HepG2 (cell line): Measurements from ENCODE around the gene HNRNPUL2. TPM values are rescaled to one million over a fixed set of nuclear protein-coding genes. Genes with fewer than 3 reads are reported as not detected.
A peak's percentile ranks its signal among the peaks of the same experiment; 100 is the strongest.

Experiments used
- HHEX ChIP-seq: IDR thresholded peaks from 2 replicates; pipeline ENCODE4 v1.6.1; 2016; ENCODE audit warnings: control low read depth
- KDM5A ChIP-seq: fragments of 200-600 bp; sonication (generic); IDR thresholded peaks from 2 replicates; pipeline ENCODE4 v1.7.0; 2018; ENCODE audit warnings: antibody characterized with exemption, mild to moderate bottlenecking, low read length, borderline replicate concordance
- LBX2 ChIP-seq: sonication (generic); formaldehyde crosslinking; IDR thresholded peaks from 2 replicates; pipeline ENCODE4 v1.5.0; 2020; ENCODE audit warnings: missing genetic modification reagents, mild to moderate bottlenecking, borderline replicate concordance
- MAFF ChIP-seq: IDR thresholded peaks from 2 replicates; pipeline ENCODE4 v1.6.1; 2011; ENCODE audit warnings: low read depth, low read length, improper control_type of control experiment
- MLXIP ChIP-seq: sonication (generic); formaldehyde crosslinking; IDR thresholded peaks from 2 replicates; pipeline ENCODE4 v1.9.0; 2021; ENCODE audit warnings: missing genetic modification reagents, borderline replicate concordance
- REPIN1 ChIP-seq: sonication (generic); formaldehyde crosslinking; IDR thresholded peaks from 2 replicates; pipeline ENCODE4 v1.8.0; 2022; ENCODE audit warnings: missing genetic modification reagents, low read depth, mild to moderate bottlenecking, borderline replicate concordance
- SALL2 ChIP-seq: sonication (generic); formaldehyde crosslinking; IDR thresholded peaks from 2 replicates; pipeline ENCODE4 v1.8.1; 2023; ENCODE audit warnings: mild to moderate bottlenecking, missing genetic modification reagents, inconsistent platforms
- TBX2 ChIP-seq: sonication (generic); formaldehyde crosslinking; IDR thresholded peaks from 2 replicates; pipeline ENCODE4 v1.5.0; 2020; ENCODE audit warnings: missing genetic modification reagents, mild to moderate bottlenecking, borderline replicate concordance
- TEAD3 ChIP-seq: optimal IDR thresholded peaks from 2 replicates; pipeline ENCODE3; 2016; ENCODE audit warnings: borderline replicate concordance
- TIGD3 ChIP-seq: sonication (generic); formaldehyde crosslinking; IDR thresholded peaks from 2 replicates; pipeline ENCODE4 v1.5.1; 2020; ENCODE audit warnings: mild to moderate bottlenecking, missing genetic modification reagents, borderline replicate concordance
- ZBTB4 ChIP-seq: sonication (generic); formaldehyde crosslinking; IDR thresholded peaks from 2 replicates; pipeline ENCODE4 v1.4.0; 2020; ENCODE audit warnings: missing genetic modification reagents, mild to moderate bottlenecking, borderline replicate concordance
- ZKSCAN8 ChIP-seq: IDR thresholded peaks from 2 replicates; pipeline ENCODE4 v1.6.1; 2016; ENCODE audit warnings: borderline replicate concordance, missing genetic modification reagents, missing compliant biosample characterization
- ZNF503 ChIP-seq: sonication (generic); formaldehyde crosslinking; IDR thresholded peaks from 2 replicates; pipeline ENCODE4 v1.4.0; 2020; ENCODE audit warnings: missing genetic modification reagents
- ZNF629 ChIP-seq: sonication (generic); formaldehyde crosslinking; conservative IDR thresholded peaks from 2 replicates; pipeline ENCODE4 v1.5.0; 2020; ENCODE audit warnings: missing genetic modification reagents
- ZNF709 ChIP-seq: sonication (generic); formaldehyde crosslinking; IDR thresholded peaks from 2 replicates; pipeline ENCODE4 v1.5.0; 2020; ENCODE audit warnings: mild to moderate bottlenecking, missing genetic modification reagents
- ZNF773 ChIP-seq: sonication (generic); formaldehyde crosslinking; IDR thresholded peaks from 2 replicates; pipeline ENCODE4 v1.4.0; 2020; ENCODE audit warnings: missing genetic modification reagents, borderline replicate concordance
- ZSCAN29 ChIP-seq: sonication (generic); formaldehyde crosslinking; conservative IDR thresholded peaks from 2 replicates; pipeline ENCODE4 v1.4.0; 2020; ENCODE audit warnings: mild to moderate bottlenecking, missing genetic modification reagents
- polyA plus RNA-seq, 8 experiments: library from polyadenylated mRNA; depleted of rRNA in 3 of 8; stranded (reverse) in 7 of 8; unstranded in 1 of 8; fragments of >200 nt; fragmentation: Illumina TruSeq in 4 of 8; extraction: Trizol in 4 of 8; gene quantifications; 2 replicates each; pipeline versions ENCODE4 v1.2.1 to v1.2.3, GENCODE V29; 2011 to 2016; ENCODE audit warnings: low read depth in 4 of 8, missing spikeins in 1 of 8, mixed read lengths in 1 of 8; ENCODE audit not compliant: insufficient read depth in 1 of 8
- total RNA-seq, 5 experiments: library from RNA; depleted of rRNA; stranded (reverse); fragments of >200 nt; fragmentation: Illumina TruSeq; extraction: Trizol; gene quantifications; 2 replicates each; pipeline ENCODE4 v1.2.3, GENCODE V29; 2016; ENCODE audit warnings: low read depth in 1 of 5

Gene HNRNPUL2
- total and polyA plus RNA-seq, 2 of the 13 experiments (the other 11 are each of a cell fraction or from before 2014, with no cell fraction given) = 8.4 to 9.6 TPM

- TF ChIP-seq TEAD3 (CRISPR knock-in tag) = peak; percentile 9
- TF ChIP-seq TIGD3 = peak; percentile 88
- TF ChIP-seq SALL2 = no peak
- no peak for TF ChIP-seq LBX2 (CRISPR knock-in tag)
- no peak for TF ChIP-seq ZNF503
- TF ChIP-seq ZNF629 = 0 out of 2 replicates have a peak, but pooled peaks have one; percentile 15
- TF ChIP-seq ZBTB4 (CRISPR knock-in tag) = 0 out of 2 replicates have a peak, but pooled peaks have one; percentile 24
- no peak for TF ChIP-seq ZKSCAN8 (CRISPR knock-in tag)
- peak; percentile 47 for TF ChIP-seq TBX2 (CRISPR knock-in tag)
- peak; percentile 86 for TF ChIP-seq KDM5A
- peak; percentile 54; the same call in 1 of the 2 replicates for TF ChIP-seq ZNF709
- peak; percentile 39; the same call in 1 of the 2 replicates for TF ChIP-seq MAFF
- TF ChIP-seq ZNF773 (CRISPR knock-in tag) = no peak; the same call in 1 of the 2 replicates
- no peak for TF ChIP-seq REPIN1 (CRISPR knock-in tag)
- no peak; the same call in 1 of the 2 replicates for TF ChIP-seq ZSCAN29
- TF ChIP-seq HHEX (CRISPR knock-in tag) = 0 out of 2 replicates have a peak, but pooled peaks have one; percentile 28
- no peak for TF ChIP-seq MLXIP
Measured at GRCh38 chr11:62671608-62672389, 55.5 kb downstream of the HNRNPUL2 start, which contains the start of the genes LBHD1 and UQCC3 (continued).
